ENCODE data around the gene COL15A1.

Gene COL15A1

GRCh38 chr9:99050292-99050911, 106.7 kb downstream of the COL15A1 start:
- Histone ChIP-seq H3K27ac (replicated peaks) (no peak overlapping the region), H3K27me3 (ENCODE audit: insufficient read depth, poor library complexity, severe bottlenecking) (no peaks in the 10 kb centered on the region), H3K4me3 (replicated peaks; ENCODE audit: insufficient read depth, low read length) (no peak overlapping the region)
- DNase-seq (ENCODE audit: low read depth in 1 of 2, low spot score in 1 of 2), result no peak
- TF ChIP-seq GABPA (IDR thresholded peaks at IDR 0.05; ENCODE audit: low read depth) (no peak), CTCF (IDR thresholded peaks at IDR 0.05; ENCODE audit: insufficient read depth, low read length) (no peak)

GRCh38 chr9:99050924-99051323, 107.2 kb downstream of the COL15A1 start:
- H3K27ac ChIP-seq (replicated peaks), result no peak overlapping the region

GRCh38 chr9:99051406-99051805, 107.7 kb downstream of the COL15A1 start:
- H3K27ac ChIP-seq (replicated peaks), result no peak overlapping the region
- TF ChIP-seq REST (IDR thresholded peaks at IDR 0.05; ENCODE audit: insufficient replicate concordance, low read depth) (no peak), POLR2AphosphoS5 (IDR thresholded peaks at IDR 0.05; ENCODE audit: low read depth) (no peak), CTCF (IDR thresholded peaks at IDR 0.05; ENCODE audit: insufficient read depth, low read length) (no peak)
- DNase-seq (ENCODE audit: low read depth in 1 of 2, low spot score in 1 of 2), result no peak
- H3K4me3 ChIP-seq (replicated peaks; ENCODE audit: insufficient read depth, low read length), result no peak overlapping the region
- no peaks in the 10 kb centered on the region for H3K27me3 ChIP-seq (ENCODE audit: insufficient read depth, poor library complexity, severe bottlenecking)

More at GRCh38 chr9:99050924-99051323, 107.2 kb downstream of the COL15A1 start:
- Histone ChIP-seq H3K27me3 (ENCODE audit: insufficient read depth, poor library complexity, severe bottlenecking) (no peaks in the 10 kb centered on the region), H3K4me3 (replicated peaks; ENCODE audit: insufficient read depth, low read length) (no peak overlapping the region)
- DNase-seq (ENCODE audit: low read depth in 1 of 2, low spot score in 1 of 2), result no peak
- TF ChIP-seq REST (IDR thresholded peaks at IDR 0.05; ENCODE audit: insufficient replicate concordance, low read depth) (no peak), CTCF (IDR thresholded peaks at IDR 0.05; ENCODE audit: insufficient read depth, low read length) (no peak), POLR2AphosphoS5 (IDR thresholded peaks at IDR 0.05; ENCODE audit: low read depth) (no peak), GABPA (IDR thresholded peaks at IDR 0.05; ENCODE audit: low read depth) (no peak), SPI1 (IDR thresholded peaks at IDR 0.05; ENCODE audit: borderline replicate concordance, low read depth) (no peak)

GRCh38 chr9:99051851-99052250, 108.1 kb downstream of the COL15A1 start:
- TF ChIP-seq CTCF (IDR thresholded peaks at IDR 0.05; ENCODE audit: insufficient read depth, low read length) (no peak), REST (IDR thresholded peaks at IDR 0.05; ENCODE audit: insufficient replicate concordance, low read depth) (no peak), GABPA (IDR thresholded peaks at IDR 0.05; ENCODE audit: low read depth) (no peak), POLR2AphosphoS5 (IDR thresholded peaks at IDR 0.05; ENCODE audit: low read depth) (no peak), SPI1 (IDR thresholded peaks at IDR 0.05; ENCODE audit: borderline replicate concordance, low read depth) (no peak)
- Histone ChIP-seq H3K27me3 (ENCODE audit: insufficient read depth, poor library complexity, severe bottlenecking) (no peaks in the 10 kb centered on the region), H3K27ac (replicated peaks) (no peak overlapping the region), H3K4me3 (replicated peaks; ENCODE audit: insufficient read depth, low read length) (no peak overlapping the region)
- no peak for DNase-seq (ENCODE audit: low read depth in 1 of 2, low spot score in 1 of 2)
